ENCODE data around the gene SERPINF2.
"Not testable (repeated sequence)": the region's sequence is repeated elsewhere in the genome, so short reads cannot be mapped to it uniquely, and the experiment has no call there.

- TF ChIP-seq, protein P1, sequence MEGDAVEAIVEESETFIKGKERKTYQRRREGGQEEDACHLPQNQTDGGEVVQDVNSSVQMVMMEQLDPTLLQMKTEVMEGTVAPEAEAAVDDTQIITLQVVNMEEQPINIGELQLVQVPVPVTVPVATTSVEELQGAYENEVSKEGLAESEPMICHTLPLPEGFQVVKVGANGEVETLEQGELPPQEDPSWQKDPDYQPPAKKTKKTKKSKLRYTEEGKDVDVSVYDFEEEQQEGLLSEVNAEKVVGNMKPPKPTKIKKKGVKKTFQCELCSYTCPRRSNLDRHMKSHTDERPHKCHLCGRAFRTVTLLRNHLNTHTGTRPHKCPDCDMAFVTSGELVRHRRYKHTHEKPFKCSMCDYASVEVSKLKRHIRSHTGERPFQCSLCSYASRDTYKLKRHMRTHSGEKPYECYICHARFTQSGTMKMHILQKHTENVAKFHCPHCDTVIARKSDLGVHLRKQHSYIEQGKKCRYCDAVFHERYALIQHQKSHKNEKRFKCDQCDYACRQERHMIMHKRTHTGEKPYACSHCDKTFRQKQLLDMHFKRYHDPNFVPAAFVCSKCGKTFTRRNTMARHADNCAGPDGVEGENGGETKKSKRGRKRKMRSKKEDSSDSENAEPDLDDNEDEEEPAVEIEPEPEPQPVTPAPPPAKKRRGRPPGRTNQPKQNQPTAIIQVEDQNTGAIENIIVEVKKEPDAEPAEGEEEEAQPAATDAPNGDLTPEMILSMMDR (IDR thresholded peaks at IDR 0.05) = not testable (repeated sequence)
- TF ChIP-seq ZFX (IDR thresholded peaks at IDR 0.05; ENCODE audit: borderline replicate concordance) = not testable (repeated sequence)
Measured at GRCh38 chr17:1764705-1765104, 22.0 kb downstream of the SERPINF2 start.

Measured in 22Rv1 (cell line).